HG02852 (cell line): ENCODE results near the gene HSD11B1L.
A peak's percentile ranks its signal among the peaks of the same experiment; 100 is the strongest.
"Not testable (repeated sequence)": the region's sequence is repeated elsewhere in the genome, so short reads cannot be mapped to it uniquely, and the experiment has no call there.

Source experiments
- ATAC-seq: cut with Tn5 transposase; IDR thresholded peaks from one replicate; pipeline ENCODE4 v1.9.1; 2021; ENCODE audit warnings: mild to moderate bottlenecking, moderate library complexity; ENCODE audit not compliant: unreplicated experiment

The HSD11B1L gene

GRCh38 chr19:5686647-5687359 is 6.0 kb downstream of the HSD11B1L start:
- ATAC-seq, result peak; percentile 54

GRCh38 chr19:5687360-5688198 is 6.8 kb downstream of the HSD11B1L start:
- ATAC-seq, result no peak

GRCh38 chr19:5688262-5688881 is 7.5 kb downstream of the HSD11B1L start:
- not testable (repeated sequence) for ATAC-seq

GRCh38 chr19:5690125-5690954 is 9.5 kb downstream of the HSD11B1L start, which contains the start of gene RPL36:
TSS of gene RPL36 (plus strand) at chr19:5690295. CDS start at chr19:5690508, 213 bp downstream.
- ATAC-seq, result no peak

GRCh38 chr19:5690955-5691821 is 10.4 kb downstream of the HSD11B1L start:
- no peak for ATAC-seq

GRCh38 chr19:5691822-5692722 is 11.2 kb downstream of the HSD11B1L start:
- ATAC-seq, result no peak

GRCh38 chr19:5692723-5693194 is 11.9 kb downstream of the HSD11B1L start:
- ATAC-seq, result no peak

GRCh38 chr19:5693195-5694166 is 12.7 kb downstream of the HSD11B1L start:
- no peak for ATAC-seq

GRCh38 chr19:5694167-5694955 is 13.5 kb downstream of the HSD11B1L start:
- no peak for ATAC-seq

GRCh38 chr19:5694956-5695648 is 14.3 kb downstream of the HSD11B1L start:
- ATAC-seq, result no peak

- ATAC-seq, result no peak
Observed at GRCh38 chr19:5695649-5696195, 14.9 kb downstream of the HSD11B1L start.

- no peak for ATAC-seq
Observed at GRCh38 chr19:5696196-5697021, 15.6 kb downstream of the HSD11B1L start.

GRCh38 chr19:5697022-5697889 is 16.4 kb downstream of the HSD11B1L start:
- ATAC-seq, result no peak
